Gastrocnemius medialis (tissue), 4 donors: ENCODE data around the gene NLGN2.

Experiments used
- CTCF ChIP-seq, 5 experiments: fragments of 450-650 bp in 3 of 5; fragments of 200-600 bp in 2 of 5; sonication (generic) in 2 of 5; IDR thresholded peaks in 4 of 5; conservative IDR thresholded peaks in 1 of 5; 1 replicate in 4 of 5; 2 replicates in 1 of 5; pipeline ENCODE4 v1.5.1; 2016 to 2019; ENCODE audit warnings: antibody characterized with exemption in 5 of 5, mild to moderate bottlenecking in 3 of 5, moderate library complexity in 3 of 5
- POLR2A ChIP-seq, 2 donors: fragments of 450-650 bp; IDR thresholded peaks; one replicate each; pipeline ENCODE4 v1.6.1; 2017; ENCODE audit warnings: antibody characterized with exemption in 2 of 2, mild to moderate bottlenecking in 2 of 2, moderate library complexity in 2 of 2

- TF ChIP-seq CTCF (IDR thresholded peaks at IDR 0.05 in 4 of 5, conservative IDR thresholded peaks at IDR 0.05 in 1 of 5): no peak
- no peak for TF ChIP-seq POLR2A (IDR thresholded peaks at IDR 0.05)
Observed at GRCh38 chr17:7418472-7419152, 11.0 kb downstream of the NLGN2 start.
